HL-60 (cell line): ENCODE results near the gene CST4.

Experiments used
- GABPA ChIP-seq: IDR thresholded peaks from 2 replicates; pipeline ENCODE4 v1.6.1; 2012; ENCODE audit warnings: low read depth
- TF ChIP-seq, protein P1 (sequence below): IDR thresholded peaks from one replicate; pipeline ENCODE4 v1.5.1; 2011; ENCODE audit warnings: low read length, control low read depth, inconsistent platforms; ENCODE audit not compliant: insufficient read depth

DNA sequence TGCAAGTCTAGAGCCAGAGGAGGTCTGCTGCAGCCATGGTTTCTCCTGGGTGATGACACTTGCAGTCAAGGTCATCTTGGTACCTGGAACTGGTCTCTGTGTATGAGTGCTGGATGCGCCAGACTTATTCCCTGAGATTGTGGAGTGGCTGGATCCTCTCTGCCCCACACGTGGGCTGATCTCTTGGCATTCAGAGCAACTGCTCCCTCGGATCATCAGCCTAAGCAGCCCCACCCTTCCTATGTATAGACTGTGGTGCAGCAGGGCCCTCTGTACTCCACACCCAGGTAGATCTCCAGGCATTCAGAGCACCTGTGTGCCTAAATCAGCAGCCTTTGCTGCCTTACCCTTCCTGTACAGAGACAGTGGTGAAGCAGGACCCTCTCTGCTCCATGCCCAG lies 12.1 kb upstream of the CST4 start:
- TF ChIP-seq, protein P1, sequence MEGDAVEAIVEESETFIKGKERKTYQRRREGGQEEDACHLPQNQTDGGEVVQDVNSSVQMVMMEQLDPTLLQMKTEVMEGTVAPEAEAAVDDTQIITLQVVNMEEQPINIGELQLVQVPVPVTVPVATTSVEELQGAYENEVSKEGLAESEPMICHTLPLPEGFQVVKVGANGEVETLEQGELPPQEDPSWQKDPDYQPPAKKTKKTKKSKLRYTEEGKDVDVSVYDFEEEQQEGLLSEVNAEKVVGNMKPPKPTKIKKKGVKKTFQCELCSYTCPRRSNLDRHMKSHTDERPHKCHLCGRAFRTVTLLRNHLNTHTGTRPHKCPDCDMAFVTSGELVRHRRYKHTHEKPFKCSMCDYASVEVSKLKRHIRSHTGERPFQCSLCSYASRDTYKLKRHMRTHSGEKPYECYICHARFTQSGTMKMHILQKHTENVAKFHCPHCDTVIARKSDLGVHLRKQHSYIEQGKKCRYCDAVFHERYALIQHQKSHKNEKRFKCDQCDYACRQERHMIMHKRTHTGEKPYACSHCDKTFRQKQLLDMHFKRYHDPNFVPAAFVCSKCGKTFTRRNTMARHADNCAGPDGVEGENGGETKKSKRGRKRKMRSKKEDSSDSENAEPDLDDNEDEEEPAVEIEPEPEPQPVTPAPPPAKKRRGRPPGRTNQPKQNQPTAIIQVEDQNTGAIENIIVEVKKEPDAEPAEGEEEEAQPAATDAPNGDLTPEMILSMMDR: no peak
- no peak for TF ChIP-seq GABPA
